A204.1 (cell line): Measurements from ENCODE around the gene FOXM1.
"Not testable (repeated sequence)": the region's sequence is repeated elsewhere in the genome, so short reads cannot be mapped to it uniquely, and the experiment has no call there.

Experiments used
- FAIRE-seq: peaks from 2 replicates; lab custom pipeline; 2012; peaks lifted over from hg19 to GRCh38; lab: Jason Lieb, UNC

FOXM1 gene

GRCh38 chr12:2877953-2878732, 1.2 kb upstream of the FOXM1 start:
- FAIRE-seq: no peak

GRCh38 chr12:2876431-2877046, 435 bp downstream of the FOXM1 start:
- no peak for FAIRE-seq

GRCh38 chr12:2868986-2869632, 7.9 kb downstream of the FOXM1 start:
- FAIRE-seq: not testable (repeated sequence)

- FAIRE-seq: no peak
Observed at GRCh38 chr12:2864198-2864597, 12.8 kb downstream of the FOXM1 start.

- not testable (repeated sequence) for FAIRE-seq
Observed at GRCh38 chr12:2863402-2863801, 13.6 kb downstream of the FOXM1 start.

GRCh38 chr12:2862876-2863275, 14.1 kb downstream of the FOXM1 start:
- no peak for FAIRE-seq

GRCh38 chr12:2860170-2860569, 16.8 kb downstream of the FOXM1 start:
- no peak for FAIRE-seq

GRCh38 chr12:2858944-2859421, 18.0 kb downstream of the FOXM1 start:
- no peak for FAIRE-seq

- no peak for FAIRE-seq
Observed at GRCh38 chr12:2858334-2858733, 18.6 kb downstream of the FOXM1 start.

GRCh38 chr12:2857576-2857975, 19.4 kb downstream of the FOXM1 start:
- FAIRE-seq: no peak

- no peak for FAIRE-seq
Observed at GRCh38 chr12:2857021-2857431, 19.9 kb downstream of the FOXM1 start, which contains the start of gene TEX52. Gene TEX52, minus strand, starts transcription at chr12:2857039. Its CDS starts 13 bp downstream, at chr12:2857026.

- no peak for FAIRE-seq
Observed at GRCh38 chr12:2856051-2856450, 20.9 kb downstream of the FOXM1 start.

GRCh38 chr12:2855546-2855945, 21.4 kb downstream of the FOXM1 start:
- no peak for FAIRE-seq

- no peak for FAIRE-seq
Observed at GRCh38 chr12:2854669-2855453, 22.1 kb downstream of the FOXM1 start.

- FAIRE-seq: no peak
Observed at GRCh38 chr12:2853626-2854025, 23.3 kb downstream of the FOXM1 start.

GRCh38 chr12:2851931-2852330, 25.0 kb downstream of the FOXM1 start:
- no peak for FAIRE-seq

GRCh38 chr12:2845280-2845679, 31.7 kb downstream of the FOXM1 start:
- no peak for FAIRE-seq

- FAIRE-seq: no peak
Observed at GRCh38 chr12:2844786-2845185, 32.2 kb downstream of the FOXM1 start.

- no peak for FAIRE-seq
Observed at GRCh38 chr12:2842948-2843347, 34.0 kb downstream of the FOXM1 start.

- FAIRE-seq: no peak
Observed at GRCh38 chr12:2841056-2841650, 35.8 kb downstream of the FOXM1 start.

GRCh38 chr12:2836574-2836973, 40.4 kb downstream of the FOXM1 start:
- no peak for FAIRE-seq
